ENCODE results near the gene GID8. TPM values are rescaled to one million over a fixed set of nuclear protein-coding genes. Genes with fewer than 3 reads are reported as not detected.

GID8 gene
- total and polyA plus RNA-seq, 9 of the 15 experiments (the other 6 are each of a cell fraction or from before 2014, with no cell fraction given): 7.5 to 31.6 (median 22.2) TPM

DNA sequence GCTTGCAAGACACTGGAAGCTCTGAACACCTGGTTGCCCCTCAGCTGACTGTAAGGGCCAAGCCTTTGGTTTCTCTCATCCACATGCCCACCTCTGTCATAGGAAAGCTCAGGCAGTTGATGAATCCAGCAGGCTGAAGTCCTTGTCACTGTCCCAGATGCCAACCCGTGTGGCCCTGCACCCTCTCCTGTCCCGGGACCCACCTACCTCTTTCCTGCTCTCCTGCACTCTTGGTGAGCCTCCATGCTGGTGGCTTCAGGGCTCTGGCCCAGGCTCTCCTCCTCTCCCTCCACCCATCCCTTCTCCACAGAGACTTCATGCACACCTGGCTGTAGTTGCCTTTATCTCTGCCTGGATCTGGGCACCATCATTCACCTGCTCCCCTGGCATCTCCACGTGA is 4.0 kb upstream of the GID8 start:
- FAIRE-seq: no peak
- H3K27me3 ChIP-seq (ENCODE audit: control insufficient read depth in 2 of 2, insufficient read depth in 2 of 2, low read length in 2 of 2): no peaks in the 10 kb centered on the region
- 42% methylated on average over 3 of the region's 3 CpGs for WGBS (ENCODE audit: insufficient coverage, low coverage, missing lambda C conversion rate)
- H3K9me1 ChIP-seq (ENCODE audit: control insufficient read depth, insufficient read depth, low read length): peaks cover 7% of the 10 kb centered on the region
- ChIA-PET POLR2A (interaction anchor here (0.6 to 5.3 kb wide), 8 partner anchors 8 to 43 kb away, joined by 3 to 64 read pairs (median 9); partner anchors contain the start of gene DIDO1), CTCF (ENCODE audit: low intra/inter-chr PET ratio) (no interaction called here)
- no peak for DNase-seq (ENCODE audit: extremely low read depth in 1 of 4, low spot score in 3 of 4)
- H3K4me1 ChIP-seq (replicated peaks in 1 of 2; ENCODE audit: control insufficient read depth in 2 of 2, insufficient read depth in 2 of 2, low read length in 2 of 2): peaks cover 36 to 57% of the 10 kb centered on the region in 2 experiments; a peak in 4 of 5 replicates
- H2AFZ ChIP-seq (ENCODE audit: low read depth, low read length): no peak overlapping the region
- H3K36me3 ChIP-seq (ENCODE audit: control insufficient read depth, insufficient read depth, low read length): peaks cover 46% of the 10 kb centered on the region
- no peak for ATAC-seq
- peak overlapping the region in 1 of 2 experiments; percentile 81; a peak in 2 of 4 replicates for H3K9ac ChIP-seq (ENCODE audit: insufficient read depth in 1 of 2, low read depth in 2 of 2, low read length in 2 of 2)
- no peak overlapping the region for H3K4me3 ChIP-seq
- peaks cover 42% of the 10 kb centered on the region for H4K20me1 ChIP-seq (replicated peaks; ENCODE audit: control insufficient read depth, insufficient read depth, low read length)
- H3K79me2 ChIP-seq (ENCODE audit: control insufficient read depth, insufficient read depth, low read length): peaks cover 97% of the 10 kb centered on the region
- H3K27ac ChIP-seq (ENCODE audit: extremely low read depth, low read depth, low read length): no peak overlapping the region
- intact Hi-C loops (cut with micrococcal nuclease) (no loop called here), in situ Hi-C loops (cut with MboI) (no loop called here)
- H3K4me2 ChIP-seq (ENCODE audit: insufficient read depth, low read length): 0 out of 2 replicates have a peak overlapping the region, but pooled peaks have one; percentile 3
- TF ChIP-seq MYBL2 (IDR thresholded peaks at IDR 0.05; ENCODE audit: low read depth): no peak
- TF ChIP-seq MYBL2 (CRISPR knock-in tag; IDR thresholded peaks at IDR 0.05; ENCODE audit: borderline replicate concordance): no peak
- TF ChIP-seq, protein P1, sequence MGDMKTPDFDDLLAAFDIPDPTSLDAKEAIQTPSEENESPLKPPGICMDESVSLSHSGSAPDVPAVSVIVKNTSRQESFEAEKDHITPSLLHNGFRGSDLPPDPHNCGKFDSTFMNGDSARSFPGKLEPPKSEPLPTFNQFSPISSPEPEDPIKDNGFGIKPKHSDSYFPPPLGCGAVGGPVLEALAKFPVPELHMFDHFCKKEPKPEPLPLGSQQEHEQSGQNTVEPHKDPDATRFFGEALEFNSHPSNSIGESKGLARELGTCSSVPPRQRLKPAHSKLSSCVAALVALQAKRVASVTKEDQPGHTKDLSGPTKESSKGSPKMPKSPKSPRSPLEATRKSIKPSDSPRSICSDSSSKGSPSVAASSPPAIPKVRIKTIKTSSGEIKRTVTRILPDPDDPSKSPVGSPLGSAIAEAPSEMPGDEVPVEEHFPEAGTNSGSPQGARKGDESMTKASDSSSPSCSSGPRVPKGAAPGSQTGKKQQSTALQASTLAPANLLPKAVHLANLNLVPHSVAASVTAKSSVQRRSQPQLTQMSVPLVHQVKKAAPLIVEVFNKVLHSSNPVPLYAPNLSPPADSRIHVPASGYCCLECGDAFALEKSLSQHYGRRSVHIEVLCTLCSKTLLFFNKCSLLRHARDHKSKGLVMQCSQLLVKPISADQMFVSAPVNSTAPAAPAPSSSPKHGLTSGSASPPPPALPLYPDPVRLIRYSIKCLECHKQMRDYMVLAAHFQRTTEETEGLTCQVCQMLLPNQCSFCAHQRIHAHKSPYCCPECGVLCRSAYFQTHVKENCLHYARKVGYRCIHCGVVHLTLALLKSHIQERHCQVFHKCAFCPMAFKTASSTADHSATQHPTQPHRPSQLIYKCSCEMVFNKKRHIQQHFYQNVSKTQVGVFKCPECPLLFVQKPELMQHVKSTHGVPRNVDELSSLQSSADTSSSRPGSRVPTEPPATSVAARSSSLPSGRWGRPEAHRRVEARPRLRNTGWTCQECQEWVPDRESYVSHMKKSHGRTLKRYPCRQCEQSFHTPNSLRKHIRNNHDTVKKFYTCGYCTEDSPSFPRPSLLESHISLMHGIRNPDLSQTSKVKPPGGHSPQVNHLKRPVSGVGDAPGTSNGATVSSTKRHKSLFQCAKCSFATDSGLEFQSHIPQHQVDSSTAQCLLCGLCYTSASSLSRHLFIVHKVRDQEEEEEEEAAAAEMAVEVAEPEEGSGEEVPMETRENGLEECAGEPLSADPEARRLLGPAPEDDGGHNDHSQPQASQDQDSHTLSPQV (IDR thresholded peaks at IDR 0.05): no peak
- no peak for TF ChIP-seq NCOA4 (IDR thresholded peaks at IDR 0.05; ENCODE audit: partially characterized antibody)
- no peaks in the 10 kb centered on the region for H3K9me3 ChIP-seq (replicated peaks; ENCODE audit: control insufficient read depth, insufficient read depth, low read depth, low read length)
- no TSS peak for BruUV-seq (replicated peaks)
